Superior temporal gyrus (tissue), 1 donor: ENCODE measurements around the gene MLLT6.

Experiments
- DNase-seq: peaks from one replicate; pipeline ENCODE4 v3.0.0-alpha.2; 2016; ENCODE audit errors: extremely low spot score

The MLLT6 gene

GRCh38 chr17:38762231-38762630, 57.2 kb downstream of the MLLT6 start:
- DNase-seq: no peak

- no peak for DNase-seq
These were observed 61.3 kb downstream of the MLLT6 start for GRCh38 chr17:38766341-38766740.

- no peak for DNase-seq
These were observed 63.3 kb downstream of the MLLT6 start for GRCh38 chr17:38768417-38768816.

GRCh38 chr17:38773258-38773657, 68.2 kb downstream of the MLLT6 start:
- no peak for DNase-seq

GRCh38 chr17:38777641-38778250, 72.7 kb downstream of the MLLT6 start:
- DNase-seq: no peak
